H1 (cell line): Measurements from ENCODE around the gene MSI2. TPM values are rescaled to one million over a fixed set of nuclear protein-coding genes. Genes with fewer than 3 reads are reported as not detected.

Source experiments
- CTCF ChIA-PET: fragments of 300-600 bp; sonication (Branson Sonifier 250); formaldehyde crosslinking; loops from one replicate; lab custom pipeline; 2021; ENCODE audit not compliant: partially characterized antibody; lab: Charles Lee
- POLR2A ChIA-PET: fragments of 300-600 bp; sonication (Branson Sonifier 250); formaldehyde crosslinking; loops from one replicate; lab custom pipeline; 2021; ENCODE audit warnings: inconsistent platforms; ENCODE audit not compliant: partially characterized antibody; lab: Charles Lee
- DNase-seq, 2 experiments: peaks; one replicate each; pipeline versions ENCODE4 v3.0.0 to v3.0.0-alpha.2; 2010 to 2022; ENCODE audit warnings: low spot score in 2 of 2, low read depth in 1 of 2, mixed read lengths in 1 of 2
- FAIRE-seq: peaks from 2 replicates; lab custom pipeline; 2011; peaks lifted over from hg19 to GRCh38; lab: Jason Lieb, UNC
- H2AFZ ChIP-seq: 2 replicates; pipeline ENCODE4 v1.8.1; 2012; ENCODE audit warnings: low read length, inconsistent platforms
- H2AK5ac ChIP-seq: 2 replicates; pipeline ENCODE4 v1.6.1; 2013; ENCODE audit warnings: low read depth, low read length
- H2BK120ac ChIP-seq: replicated peaks from 2 replicates; pipeline ENCODE3; 2013; ENCODE audit warnings: low read depth, low read length, inconsistent platforms
- H2BK12ac ChIP-seq: 2 replicates; pipeline ENCODE4 v1.6.1; 2013; ENCODE audit warnings: low read depth, low read length
- H2BK15ac ChIP-seq: 2 replicates; pipeline ENCODE4 v1.6.1; 2013; ENCODE audit warnings: low read length
- H2BK20ac ChIP-seq: 2 replicates; pipeline ENCODE4 v1.6.1; 2013; ENCODE audit warnings: low read length
- H2BK5ac ChIP-seq: 2 replicates; pipeline ENCODE4 v1.6.1; 2013; ENCODE audit warnings: low read depth, low read length
- H3K14ac ChIP-seq: 2 replicates; pipeline ENCODE4 v1.6.1; 2013; ENCODE audit warnings: inconsistent platforms; ENCODE audit not compliant: insufficient read length
- H3K18ac ChIP-seq: 2 replicates; pipeline ENCODE4 v1.6.1; 2013; ENCODE audit warnings: low read length; ENCODE audit errors: extremely low read depth
- H3K23ac ChIP-seq: 2 replicates; pipeline ENCODE4 v1.6.1; 2013; ENCODE audit warnings: inconsistent platforms; ENCODE audit not compliant: insufficient read length
- H3K23me2 ChIP-seq: 2 replicates; pipeline ENCODE4 v1.6.1; 2013; ENCODE audit warnings: low read depth, low read length
- H3K27ac ChIP-seq: 2 replicates; pipeline ENCODE4 v1.6.1; 2011; ENCODE audit warnings: low read depth, low read length, inconsistent platforms
- H3K27me3 ChIP-seq, 4 experiments: replicated peaks in 1 of 4; 1 replicate in 1 of 4; 2 replicates in 3 of 4; pipeline versions ENCODE4 v1.6.1 to v1.8.1; 2011 to 2013; ENCODE audit warnings: low read length in 3 of 4, mild to moderate bottlenecking in 3 of 4, inconsistent platforms in 2 of 4, mixed read lengths in 2 of 4, moderate library complexity in 1 of 4; ENCODE audit not compliant: control insufficient read depth in 3 of 4, insufficient read depth in 3 of 4; ENCODE audit errors: extremely low read depth in 1 of 4
- H3K36me3 ChIP-seq, 4 experiments: 2 replicates each; pipeline versions ENCODE4 v1.6.1 to v1.8.1; 2011 to 2013; ENCODE audit warnings: mild to moderate bottlenecking in 4 of 4, low read length in 3 of 4, moderate library complexity in 2 of 4, control low read depth in 1 of 4, inconsistent platforms in 1 of 4; ENCODE audit not compliant: insufficient read depth in 4 of 4, control insufficient read depth in 2 of 4
- H3K4ac ChIP-seq: replicated peaks from 2 replicates; pipeline ENCODE3; 2013; ENCODE audit warnings: low read length, low read depth, mixed read lengths, inconsistent platforms; ENCODE audit not compliant: insufficient read length
- H3K4me1 ChIP-seq, 4 experiments: replicated peaks in 1 of 4; 1 replicate in 1 of 4; 2 replicates in 3 of 4; pipeline versions ENCODE4 v1.6.1 to v1.8.1; 2011 to 2013; ENCODE audit warnings: low read length in 3 of 4, inconsistent platforms in 2 of 4, mixed read lengths in 1 of 4; ENCODE audit not compliant: insufficient read depth in 4 of 4, control insufficient read depth in 3 of 4
- H3K4me2 ChIP-seq, 2 experiments: 2 replicates each; pipeline versions ENCODE4 v1.6.1 to v1.8.1; 2011 to 2013; ENCODE audit warnings: low read depth in 2 of 2, low read length in 2 of 2, control low read depth in 1 of 2, inconsistent platforms in 1 of 2, mild to moderate bottlenecking in 1 of 2; ENCODE audit not compliant: insufficient read depth in 1 of 2
- H3K4me3 ChIP-seq, 4 experiments: fragments of 200-600, 300-600 bp in 1 of 4; sonication (generic), shearing (Covaris generic), sonication (Bioruptor Twin) in 1 of 4; 2 replicates each; pipeline versions ENCODE4 v1.5.1 to v1.8.1; 2011 to 2016; ENCODE audit warnings: low read length in 4 of 4, low read depth in 3 of 4, control low read depth in 2 of 4, inconsistent platforms in 2 of 4, mild to moderate bottlenecking in 2 of 4, mixed read lengths in 1 of 4, moderate library complexity in 1 of 4; ENCODE audit not compliant: insufficient read depth in 2 of 4; ENCODE audit errors: extremely low read depth in 1 of 4
- H3K56ac ChIP-seq: replicated peaks from 2 replicates; pipeline ENCODE3; 2013; ENCODE audit warnings: low read depth, mild to moderate bottlenecking, mixed read lengths, low read length, inconsistent platforms; ENCODE audit not compliant: insufficient read length
- H3K79me1 ChIP-seq: 2 replicates; pipeline ENCODE4 v1.6.1; 2013; ENCODE audit warnings: low read depth, low read length, control low read depth
- H3K79me2 ChIP-seq, 2 experiments: 2 replicates each; pipeline versions ENCODE4 v1.6.1 to v1.8.1; 2012 to 2013; ENCODE audit warnings: low read length in 2 of 2, mild to moderate bottlenecking in 2 of 2, inconsistent platforms in 1 of 2; ENCODE audit not compliant: insufficient read depth in 2 of 2, control insufficient read depth in 1 of 2
- H3K9ac ChIP-seq, 4 experiments: replicated peaks in 1 of 4; 1 replicate in 1 of 4; 2 replicates in 3 of 4; pipeline versions ENCODE4 v1.6.1 to v1.8.1; 2011 to 2013; ENCODE audit warnings: low read depth in 3 of 4, low read length in 3 of 4, control low read depth in 2 of 4, mild to moderate bottlenecking in 2 of 4, moderate library complexity in 2 of 4, inconsistent platforms in 1 of 4; ENCODE audit errors: extremely low read depth in 1 of 4
- H3K9me3 ChIP-seq, 2 experiments: 2 replicates each; pipeline versions ENCODE4 v1.6.1 to v1.8.1; 2012 to 2013; ENCODE audit warnings: mild to moderate bottlenecking in 2 of 2, moderate library complexity in 2 of 2, control low read depth in 1 of 2, inconsistent platforms in 1 of 2, low read depth in 1 of 2, low read length in 1 of 2, mixed read lengths in 1 of 2; ENCODE audit not compliant: insufficient read depth in 2 of 2
- H4K20me1 ChIP-seq, 2 experiments: replicated peaks in 1 of 2; 2 replicates each; pipeline versions ENCODE3 to v1.8.1; 2011 to 2013; ENCODE audit warnings: inconsistent platforms in 2 of 2, low read length in 2 of 2, mild to moderate bottlenecking in 1 of 2; ENCODE audit not compliant: insufficient read depth in 2 of 2, control insufficient read depth in 1 of 2
- H4K5ac ChIP-seq: 2 replicates; pipeline ENCODE4 v1.6.1; 2013; ENCODE audit warnings: low read length, low read depth, mixed read lengths, inconsistent platforms; ENCODE audit not compliant: insufficient read length
- H4K8ac ChIP-seq: 2 replicates; pipeline ENCODE4 v1.8.0; 2013; ENCODE audit warnings: mild to moderate bottlenecking, moderate library complexity, low read length, inconsistent platforms; ENCODE audit not compliant: insufficient read depth; ENCODE audit errors: extremely low read depth
- H4K91ac ChIP-seq: replicated peaks from 2 replicates; pipeline ENCODE3; 2013; ENCODE audit warnings: low read length, mixed read lengths, inconsistent platforms; ENCODE audit not compliant: insufficient read length
- BRCA1 ChIP-seq: IDR thresholded peaks from 2 replicates; pipeline ENCODE4 v1.6.1; 2012; ENCODE audit warnings: low read depth, low read length, improper control_type of control experiment
- CHD2 ChIP-seq: IDR thresholded peaks from 2 replicates; pipeline ENCODE4 v1.6.1; 2012; ENCODE audit warnings: low read length, improper control_type of control experiment
- E2F6 ChIP-seq: IDR thresholded peaks from 2 replicates; pipeline ENCODE4 v1.6.1; 2012; ENCODE audit warnings: inconsistent platforms
- EZH2 ChIP-seq: fragments of 200-600 bp; sonication (generic); IDR thresholded peaks from 2 replicates; pipeline ENCODE4 v1.7.1; 2012; ENCODE audit warnings: low read depth, mild to moderate bottlenecking, moderate library complexity, low read length, inconsistent platforms; ENCODE audit not compliant: severe bottlenecking
- JUND ChIP-seq: IDR thresholded peaks from 2 replicates; pipeline ENCODE4 v1.6.1; 2011; ENCODE audit warnings: mild to moderate bottlenecking, improper control_type of control experiment, low read length
- RFX5 ChIP-seq: IDR thresholded peaks from 2 replicates; pipeline ENCODE4 v1.6.1; 2011; ENCODE audit warnings: low read depth, low read length, improper control_type of control experiment, borderline replicate concordance
- RXRA ChIP-seq: IDR thresholded peaks from 2 replicates; pipeline ENCODE4 v1.6.1; 2011; ENCODE audit warnings: low read depth, mild to moderate bottlenecking, low read length, moderate library complexity; ENCODE audit not compliant: insufficient read depth
- TBP ChIP-seq: IDR thresholded peaks from 2 replicates; pipeline ENCODE4 v1.6.1; 2011; ENCODE audit warnings: low read depth, low read length, improper control_type of control experiment
- ZNF274 ChIP-seq: IDR thresholded peaks from 2 replicates; pipeline ENCODE4 v1.7.0; 2012; ENCODE audit warnings: low read length, borderline replicate concordance; ENCODE audit errors: extremely low read depth
- WGBS, 2 experiments: shearing (Covaris generic) in 1 of 2; methylation state at CpG; one replicate each; pipeline versions ENCODE4 v1.1.6 to v1.1.7; 2013 to 2015; ENCODE audit warnings: low lambda C conversion rate in 2 of 2, mixed read lengths in 2 of 2, inconsistent platforms in 1 of 2, low coverage in 1 of 2, missing lambda C conversion rate in 1 of 2; ENCODE audit not compliant: insufficient replicate concordance in 2 of 2, insufficient coverage in 1 of 2, insufficient read length in 1 of 2; ENCODE audit errors: extremely low coverage in 1 of 2, missing lambda C conversion rate in 1 of 2; 5-methylcytosine and 5-hydroxymethylcytosine counted together
- polyA plus RNA-seq, 7 experiments: library from polyadenylated mRNA; depleted of rRNA in 3 of 7; stranded (reverse) in 5 of 7; unstranded in 2 of 7; fragments of >200 nt in 5 of 7; fragments of 200-250 nt in 2 of 7; gene quantifications; 1 replicate in 5 of 7; 2 replicates in 1 of 7; 4 replicates in 1 of 7; pipeline versions ENCODE4 v1.2.1 to v1.2.3, GENCODE V29; 2011 to 2013; ENCODE audit warnings: missing spikeins in 2 of 7, mixed read lengths in 2 of 7
- total RNA-seq: library from RNA; stranded (reverse); fragmentation: NEBNext Ultra II Directional; extraction: Animal tissue kit (Norgen Biotek cat#: 25700); gene quantifications from 2 replicates; pipeline ENCODE4 v1.2.1, GENCODE V29; 2021

MSI2 gene
- total and polyA plus RNA-seq, 2 of the 8 experiments (the other 6 are each of a cell fraction or from before 2014, with no cell fraction given) = 36.7 to 80.6 TPM

- Histone ChIP-seq H3K9ac (no peak overlapping the region), H3K14ac (no peak overlapping the region), H4K91ac (no peak overlapping the region), H2BK120ac (no peak overlapping the region), H2BK12ac (no peak overlapping the region), H3K27me3 (no peaks in the 10 kb centered on the region), H3K56ac (no peak overlapping the region), H3K23me2 (no peaks in the 10 kb centered on the region), H3K9me3 (no peaks in the 10 kb centered on the region), H4K8ac (no peak overlapping the region), H2BK20ac (no peak overlapping the region), H3K27ac (no peak overlapping the region), H3K36me3 (no peaks in the 10 kb centered on the region), H4K5ac (no peak overlapping the region), H3K79me1 (no peaks in the 10 kb centered on the region; the same call in 1 of the 2 replicates), H3K79me2 (peaks cover 0 to 10% of the 10 kb centered on the region in 2 experiments; a peak in 1 of 4 replicates), H4K20me1 (no peaks in the 10 kb centered on the region), H3K18ac (no peak overlapping the region), H2AFZ (no peak overlapping the region), H3K4me3 (no peak overlapping the region), H3K4me1 (peaks cover 0 to 9% (median 2%) of the 10 kb centered on the region in 4 experiments; a peak in 3 of 7 replicates), H2BK5ac (no peak overlapping the region), H3K4me2 (no peak overlapping the region), H2AK5ac (no peak overlapping the region), H3K23ac (no peak overlapping the region), H3K4ac (no peak overlapping the region), H2BK15ac (no peak overlapping the region)
- ChIA-PET CTCF (no interaction called here), POLR2A (no interaction called here)
- DNase-seq = no peak
- no peak for FAIRE-seq
- 90% methylated on average over 2 of the region's 2 CpGs; no CpG with 5 or more reads in 1 of the 2 experiments for WGBS, 2 experiments
- TF ChIP-seq EZH2 = no peak
- TF ChIP-seq E2F6 = no peak
- TF ChIP-seq RFX5 = no peak
- TF ChIP-seq TBP = no peak
- no peak for TF ChIP-seq BRCA1
- TF ChIP-seq ZNF274 = no peak
- no peak for TF ChIP-seq CHD2
- no peak for TF ChIP-seq JUND
- TF ChIP-seq RXRA = no peak
Observed at GRCh38 chr17:57457188-57457587, 200.9 kb downstream of the MSI2 start.
